Hepatocyte (in vitro differentiated cells): Measurements from ENCODE around the gene MSH3.

Experiments used
- CTCF ChIP-seq: fragments of 200-600 bp; sonication (generic); IDR thresholded peaks from 2 replicates; pipeline ENCODE4 v1.5.1; 2016; ENCODE audit warnings: antibody characterized with exemption, mild to moderate bottlenecking; ENCODE audit not compliant: poor library complexity
- EZH2 ChIP-seq: fragments of 200-600 bp; sonication (generic); IDR thresholded peaks from 2 replicates; pipeline ENCODE4 v1.6.1; 2016; ENCODE audit warnings: antibody characterized with exemption, mild to moderate bottlenecking, borderline replicate concordance

GRCh38 chr5:80607343-80607742, 47.1 kb upstream of the MSH3 start:
- TF ChIP-seq CTCF = no peak
- no peak for TF ChIP-seq EZH2
